HK-2 (cell line): ENCODE measurements around the gene DLL3.
"Not testable (repeated sequence)": the region's sequence is repeated elsewhere in the genome, so short reads cannot be mapped to it uniquely, and the experiment has no call there.

Source experiments
- DNase-seq: peaks from one replicate; pipeline ENCODE4 v3.0.0-alpha.2; 2018; ENCODE audit not compliant: unreplicated experiment

Gene DLL3

GRCh38 chr19:39498798-39499642 lies at the start of gene DLL3:
Gene DLL3 (plus strand): TSS chr19:39498947. CDS start chr19:39498975, 28 bp downstream.
- no peak for DNase-seq

- no peak for DNase-seq
Measured at GRCh38 chr19:39449116-39449797, 49.5 kb upstream of the DLL3 start.

GRCh38 chr19:39451257-39451656 lies 47.5 kb upstream of the DLL3 start:
- not testable (repeated sequence) for DNase-seq

GRCh38 chr19:39463403-39463802 lies 35.3 kb upstream of the DLL3 start:
- DNase-seq = no peak

GRCh38 chr19:39465956-39466747 lies 32.6 kb upstream of the DLL3 start:
- no peak for DNase-seq

- no peak for DNase-seq
Measured at GRCh38 chr19:39467941-39468340, 30.8 kb upstream of the DLL3 start.

- no peak for DNase-seq
Measured at GRCh38 chr19:39469036-39469435, 29.7 kb upstream of the DLL3 start.

GRCh38 chr19:39469567-39469966 lies 29.2 kb upstream of the DLL3 start:
- DNase-seq = no peak

- no peak for DNase-seq
Measured at GRCh38 chr19:39470724-39471339, 27.9 kb upstream of the DLL3 start.

- no peak for DNase-seq
Measured at GRCh38 chr19:39471756-39472536, 26.8 kb upstream of the DLL3 start.

- no peak for DNase-seq
Measured at GRCh38 chr19:39472746-39473442, 25.9 kb upstream of the DLL3 start.

- DNase-seq = no peak
Measured at GRCh38 chr19:39473443-39473960, 25.2 kb upstream of the DLL3 start.

GRCh38 chr19:39474139-39474620 lies 24.6 kb upstream of the DLL3 start:
- DNase-seq = peak; percentile 50

GRCh38 chr19:39475748-39476147 lies 23.0 kb upstream of the DLL3 start:
- DNase-seq = no peak

- DNase-seq = peak; percentile 56
Measured at GRCh38 chr19:39479319-39479801, 19.4 kb upstream of the DLL3 start.

GRCh38 chr19:39479916-39480315 lies 18.8 kb upstream of the DLL3 start:
- DNase-seq = peak; percentile 41

- peak; percentile 99 for DNase-seq
Measured at GRCh38 chr19:39480337-39481228, 18.2 kb upstream of the DLL3 start, which contains the start of gene TIMM50. Gene TIMM50 (plus strand): TSS chr19:39480838. CDS start chr19:39480854, 16 bp downstream.

- DNase-seq = peak; percentile 21
Measured at GRCh38 chr19:39481229-39481545, 17.6 kb upstream of the DLL3 start.

- DNase-seq = no peak
Measured at GRCh38 chr19:39481676-39482075, 17.1 kb upstream of the DLL3 start.
